SKM-1 treated with dmso at 0.1 percent for 144 hours (cell line): ENCODE results near the gene KCTD11.
"Not testable (repeated sequence)": the region's sequence is repeated elsewhere in the genome, so short reads cannot be mapped to it uniquely, and the experiment has no call there.

Experiments
- DNase-seq: peaks from one replicate; lab custom pipeline; 2025; ENCODE audit not compliant: unreplicated experiment; lab: John Stamatoyannopoulos, UW

KCTD11 gene

DNA sequence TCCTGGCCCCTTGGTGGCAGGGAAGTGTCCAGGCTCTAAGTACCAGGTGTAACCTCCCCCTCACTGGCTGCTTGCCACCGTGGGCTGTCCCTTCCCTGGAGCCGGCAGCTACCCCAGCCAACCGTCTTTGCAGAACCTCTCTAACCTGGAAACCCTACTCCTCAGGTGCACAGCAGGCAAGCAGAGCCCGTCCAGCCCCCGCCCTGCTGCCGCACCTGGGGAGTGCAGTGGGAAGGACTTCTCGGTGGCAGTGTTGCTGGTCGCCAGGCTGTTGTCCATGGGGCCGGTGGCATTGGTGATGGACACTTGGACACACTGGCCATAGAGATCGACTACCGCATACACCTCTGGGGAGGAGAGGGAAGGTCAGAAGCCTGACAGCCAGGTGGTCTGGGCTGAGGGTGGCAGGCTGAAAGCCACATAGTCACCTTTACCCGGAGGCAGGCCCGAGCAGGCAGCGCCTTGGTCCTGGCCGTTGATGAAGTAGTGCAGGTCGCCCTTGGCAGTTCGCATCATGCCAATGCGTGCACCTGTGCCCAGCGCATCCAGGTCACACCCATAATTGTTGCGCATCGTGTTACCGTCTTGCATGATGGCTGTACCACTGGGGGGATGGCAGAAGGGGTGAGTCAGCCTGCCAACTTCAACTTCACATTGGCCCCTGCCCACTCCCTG, 29.3 kb upstream of the KCTD11 start:
- DNase-seq = no peak

DNA sequence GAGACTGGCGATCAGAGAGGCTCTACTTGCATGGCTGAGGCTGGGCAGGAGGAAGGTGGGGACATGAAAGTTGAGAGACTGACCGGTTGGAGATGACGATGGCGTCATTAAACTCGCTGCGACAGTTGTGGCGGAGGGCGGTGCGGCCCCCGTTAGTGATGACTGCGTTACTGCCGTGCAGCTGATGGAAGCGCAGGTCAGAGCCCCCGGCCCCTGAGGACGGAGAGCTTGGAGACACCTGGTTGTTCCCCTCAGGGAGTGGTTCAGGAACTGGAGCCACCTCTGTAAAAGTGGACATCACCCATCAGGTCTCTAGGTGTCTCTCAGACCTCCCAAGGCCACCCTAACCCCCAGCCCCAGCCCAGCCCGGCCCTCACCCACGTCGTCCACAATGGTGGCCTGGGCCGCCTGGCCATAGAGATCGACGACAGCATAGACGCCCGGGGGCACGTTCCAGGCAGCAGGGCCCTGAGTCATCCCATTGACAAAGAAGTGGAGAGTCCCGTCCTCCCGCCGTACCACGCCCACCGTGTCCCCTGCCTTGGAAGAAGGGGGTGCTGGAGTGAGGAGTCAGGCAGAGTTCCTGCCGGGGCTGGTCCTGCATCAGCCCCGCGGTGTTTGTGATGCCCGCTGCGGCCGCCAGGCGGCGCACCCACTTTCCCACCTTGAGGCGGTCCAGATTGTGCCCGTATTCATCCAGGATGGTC, 28.1 kb upstream of the KCTD11 start:
- DNase-seq = no peak

DNA sequence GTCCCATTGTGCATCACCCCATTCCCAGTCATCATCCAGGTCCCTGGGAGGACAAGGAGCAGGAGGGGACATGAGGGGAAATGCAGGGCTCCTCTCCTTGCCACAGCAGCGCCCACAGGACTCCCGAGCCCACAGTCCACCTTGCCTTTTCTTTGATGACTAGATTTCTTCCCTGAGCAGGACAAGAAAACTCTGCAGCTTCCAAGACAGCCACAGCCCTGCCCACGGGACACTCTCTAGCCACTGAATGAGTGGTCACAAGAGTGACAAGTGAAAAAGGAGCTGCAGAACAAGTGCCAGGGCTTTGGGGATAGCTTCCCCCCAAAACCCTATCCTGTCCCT, 27.6 kb upstream of the KCTD11 start:
- no peak for DNase-seq

DNA sequence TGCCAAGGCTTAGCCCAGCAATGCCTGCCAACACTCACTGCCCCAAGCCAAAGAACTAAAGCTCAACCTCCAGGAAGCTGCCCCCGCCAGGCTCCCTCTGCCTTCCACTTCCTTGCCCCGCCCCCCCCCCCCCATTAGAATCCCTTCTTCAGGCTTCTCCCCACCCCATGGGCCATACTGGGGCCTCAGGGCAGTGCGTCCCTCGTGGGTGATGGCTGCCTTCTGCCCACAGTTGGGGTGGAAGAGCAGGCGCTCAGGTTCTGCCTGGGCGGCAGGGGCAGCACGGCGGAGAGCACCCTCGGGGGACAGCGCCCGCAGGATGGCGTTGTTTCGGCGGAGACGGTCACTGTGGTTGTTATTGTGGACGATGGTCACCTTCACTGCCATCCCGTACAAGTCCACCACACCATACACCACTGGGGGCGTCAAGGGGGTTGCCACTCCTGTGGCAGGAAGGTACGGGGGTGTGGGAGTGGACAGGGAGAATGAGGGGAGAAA, 26.9 kb upstream of the KCTD11 start:
- DNase-seq = no peak

DNA sequence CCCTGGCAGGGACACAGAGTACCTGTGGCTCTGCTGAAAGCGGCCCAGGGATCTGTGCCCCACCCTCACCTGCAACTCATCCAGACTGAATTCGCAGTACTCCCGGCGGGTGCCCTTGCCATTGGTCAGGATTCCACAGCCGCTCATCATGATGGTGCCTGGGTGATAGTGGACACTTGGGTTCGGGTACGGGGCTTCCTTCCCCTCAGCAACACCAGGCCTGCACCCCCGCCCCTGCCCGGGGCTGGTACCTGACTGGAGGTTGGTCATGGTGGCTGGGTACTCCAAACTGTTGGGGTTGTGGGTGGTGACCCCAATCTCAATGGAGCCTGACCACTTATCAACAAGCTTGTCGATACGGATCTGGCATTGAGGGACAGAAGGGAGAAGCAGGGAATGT, 25.8 kb upstream of the KCTD11 start:
- DNase-seq = no peak

DNA sequence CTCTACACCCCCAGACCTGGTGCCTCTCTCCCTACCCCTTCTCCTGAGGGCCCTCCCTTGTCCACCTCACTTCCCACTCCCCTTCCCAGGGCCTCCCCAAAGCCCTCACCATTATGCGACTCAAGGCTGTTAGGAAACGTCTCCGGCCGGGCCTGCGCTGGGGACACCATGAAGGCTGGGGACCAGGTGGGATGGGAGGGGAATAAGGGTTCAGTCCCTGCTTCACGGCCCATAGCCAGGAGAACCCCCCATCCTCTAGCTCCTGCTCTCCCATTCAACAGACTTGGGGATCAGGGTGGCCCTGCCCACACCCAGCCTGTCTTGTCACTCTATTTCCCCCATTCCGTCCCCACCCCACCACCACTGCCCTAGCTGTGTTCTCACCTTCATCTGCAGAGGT, 24.9 kb upstream of the KCTD11 start:
- no peak for DNase-seq

DNA sequence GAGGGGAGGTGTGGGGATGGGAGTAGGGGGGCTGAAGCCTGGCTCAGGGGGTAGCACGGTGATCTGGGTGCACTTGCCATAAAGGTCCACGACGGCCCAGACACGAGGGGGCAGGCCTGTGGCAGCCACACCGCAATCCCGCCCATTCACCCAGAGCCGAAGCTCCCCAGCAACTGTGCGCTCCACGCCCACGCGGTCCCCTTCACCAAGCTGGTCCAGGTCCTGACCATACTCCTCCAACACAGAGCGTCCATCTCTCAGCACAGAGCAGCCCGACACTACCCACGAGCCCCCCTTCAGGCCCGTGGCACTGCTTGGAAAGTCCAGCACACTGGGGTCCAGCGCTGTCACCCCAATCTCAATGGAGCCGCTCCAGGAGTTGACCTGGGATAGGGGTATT, 24.5 kb upstream of the KCTD11 start:
- DNase-seq = no peak

DNA sequence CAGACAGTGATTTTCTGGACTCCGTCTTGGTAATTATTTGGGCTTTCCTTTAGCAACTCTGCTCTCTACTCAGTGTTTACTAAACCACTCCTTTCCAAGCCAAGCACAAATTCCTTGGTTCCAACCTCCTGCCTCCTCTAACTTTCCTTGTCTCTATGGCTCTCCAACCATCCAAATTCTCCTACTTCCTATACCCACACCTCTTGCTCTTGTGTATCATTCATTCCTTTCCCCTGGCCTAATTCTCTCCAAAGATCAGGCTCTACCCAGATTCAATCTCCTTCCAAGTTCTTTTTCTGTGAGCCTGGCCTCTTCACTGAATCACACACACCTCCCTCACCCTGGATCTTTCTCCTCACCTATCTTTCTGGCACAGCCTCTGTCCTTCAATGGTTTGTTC, 24.0 kb upstream of the KCTD11 start:
- DNase-seq = no peak

DNA sequence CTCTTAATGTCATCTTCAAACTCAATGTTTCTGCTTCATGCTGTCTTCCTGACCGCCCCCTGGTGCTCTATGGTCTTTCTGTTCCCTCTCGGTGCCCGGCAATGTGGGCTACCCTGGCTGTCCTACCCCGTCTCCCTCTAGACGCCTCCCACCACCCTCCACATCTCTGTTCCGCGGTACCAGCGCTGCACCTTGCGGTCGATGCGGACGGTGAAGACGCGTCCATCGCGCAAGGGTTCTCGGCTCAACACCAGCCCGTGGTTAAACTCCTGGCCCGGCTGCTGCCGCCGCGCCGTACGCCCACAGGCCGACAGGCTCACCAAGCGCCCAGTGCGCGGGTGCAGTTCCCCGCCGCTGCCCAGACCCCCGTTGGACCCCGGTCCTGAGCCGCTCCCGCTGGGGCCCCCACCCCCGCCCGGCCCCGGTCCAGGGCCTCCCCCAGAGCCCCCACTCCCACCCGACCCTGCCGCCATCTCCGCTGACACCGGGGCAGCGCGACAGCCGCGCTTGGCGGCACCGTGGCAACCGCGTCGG, 23.1 kb upstream of the KCTD11 start, which contains the start of gene NEURL4:
TSS of gene NEURL4 (minus strand) at position 496 of the 534 bp plus-strand sequence. CDS start at position 473, 23 bp downstream.
- DNase-seq = no peak

DNA sequence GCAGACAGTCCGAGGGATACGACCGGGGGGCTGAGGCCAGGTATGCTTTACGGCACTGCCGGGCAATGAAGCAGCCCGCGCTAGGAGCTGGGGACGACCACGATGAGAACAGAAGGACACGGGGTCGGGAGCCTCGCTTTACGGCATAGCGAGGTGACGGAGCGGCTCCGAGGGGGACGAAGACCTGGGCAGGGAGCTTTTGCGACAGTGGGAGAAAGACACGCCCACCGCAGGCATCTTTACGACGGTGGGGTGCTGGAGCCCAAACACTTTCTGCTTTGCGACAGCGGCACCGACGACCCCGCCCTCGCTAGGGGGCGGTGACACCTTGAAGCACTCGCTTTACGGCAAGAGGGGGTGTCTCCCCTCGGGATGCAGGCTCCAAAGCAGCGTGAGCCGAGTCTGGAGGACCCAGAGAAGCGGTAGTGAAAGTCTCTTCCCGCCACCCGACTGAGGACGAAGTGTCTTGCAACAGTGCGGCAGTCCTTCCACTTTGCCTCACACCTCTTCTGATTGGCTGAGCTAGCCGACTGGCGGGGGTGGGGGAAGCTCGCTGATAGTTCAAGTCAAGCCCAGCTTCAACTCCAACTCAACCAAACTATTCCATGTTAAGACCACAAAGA, 22.5 kb upstream of the KCTD11 start:
- peak; percentile 82 for DNase-seq

DNA sequence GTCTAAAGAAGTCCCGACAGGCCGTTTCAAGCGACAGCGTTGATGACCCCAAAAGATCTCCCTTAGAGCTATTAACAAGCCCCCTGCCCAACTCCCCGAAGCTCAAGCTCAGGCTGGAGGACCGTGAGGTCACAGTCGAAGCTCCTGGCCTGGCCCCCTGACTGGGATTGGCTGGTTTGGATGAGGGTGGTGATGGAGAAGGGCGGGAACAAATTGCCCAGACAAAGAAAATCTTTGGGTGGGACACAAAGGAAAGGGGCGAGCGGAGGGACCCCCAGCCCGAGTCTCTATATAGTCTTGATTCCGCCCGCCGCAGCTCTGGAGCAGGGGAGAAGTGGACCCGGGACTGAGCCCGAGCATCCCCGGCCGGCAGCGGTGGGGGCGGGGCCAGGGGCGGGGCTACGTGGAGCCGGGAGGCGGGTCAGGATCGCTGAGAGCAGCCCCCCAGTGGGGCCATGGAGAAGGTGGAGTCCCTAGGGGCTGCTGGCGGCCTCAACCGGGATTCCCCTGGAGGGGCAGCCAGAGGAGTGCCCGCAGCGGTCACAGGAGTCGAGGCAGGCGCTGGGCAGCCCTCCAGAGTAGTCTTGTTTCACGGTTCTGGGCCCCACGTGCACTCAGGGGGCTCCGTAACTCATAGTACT, 21.8 kb upstream of the KCTD11 start:
- DNase-seq = no peak

DNA sequence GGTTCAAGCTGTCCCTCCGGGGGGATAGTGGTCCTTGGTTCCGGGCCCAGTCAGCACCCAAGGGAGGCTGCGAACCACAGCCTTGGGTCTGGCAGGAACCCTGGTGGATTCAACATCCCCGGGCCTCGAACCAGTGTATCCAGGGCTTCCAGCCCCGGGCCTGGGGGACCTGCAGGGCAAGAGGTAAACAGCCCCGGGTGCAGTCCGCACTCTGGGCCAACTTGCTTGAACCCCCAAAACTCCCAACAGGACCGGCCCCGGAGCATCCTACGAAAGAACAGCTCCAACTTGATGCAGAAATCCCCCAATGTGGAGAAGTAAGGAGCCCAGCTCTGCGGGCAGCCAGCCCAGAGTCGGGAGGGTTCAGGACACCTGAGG, 21.3 kb upstream of the KCTD11 start:
- no peak for DNase-seq

DNA sequence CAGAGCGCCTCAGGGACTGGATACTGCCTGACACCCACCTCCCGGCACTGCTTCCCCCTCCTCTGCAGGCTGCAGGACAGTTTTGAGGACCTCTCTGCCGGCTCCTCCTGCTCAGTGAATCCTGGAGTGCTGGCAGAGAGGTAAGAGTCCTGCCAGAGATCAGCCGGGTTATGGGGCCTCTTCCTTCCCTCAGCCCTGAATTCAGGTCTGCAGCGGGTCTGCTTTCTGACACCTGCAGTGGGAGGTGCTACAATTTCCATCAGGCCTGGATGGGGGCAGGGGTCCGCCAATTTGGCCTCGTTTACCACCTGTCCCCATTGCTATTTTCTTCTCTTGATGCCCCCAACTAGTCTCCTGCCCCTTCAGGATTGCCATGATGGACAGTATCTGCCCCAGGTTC, 19.9 kb upstream of the KCTD11 start:
- DNase-seq = no peak

DNA sequence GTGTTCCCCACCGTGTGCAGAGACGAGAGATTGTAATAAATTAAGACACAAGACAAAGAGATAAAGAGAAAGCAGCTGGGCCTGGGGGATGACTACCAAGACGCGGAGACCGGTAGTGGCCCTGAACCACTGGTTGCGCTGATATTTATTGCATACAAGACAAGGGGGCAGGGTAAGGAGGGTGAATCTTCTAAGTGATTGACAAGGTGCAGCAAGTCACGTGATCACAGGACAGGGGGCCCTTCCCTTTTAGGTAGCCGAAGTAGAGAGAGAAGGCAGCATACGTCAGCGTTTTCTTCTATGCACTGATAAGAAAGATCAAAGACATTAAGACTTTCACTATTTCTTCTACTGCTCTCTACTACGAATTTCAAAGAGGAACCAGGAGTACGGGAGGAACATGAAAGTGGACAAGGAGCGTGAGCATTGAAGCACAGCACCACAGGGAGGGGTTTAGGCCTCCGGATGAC, 19.3 kb upstream of the KCTD11 start:
- DNase-seq = not testable (repeated sequence)

DNA sequence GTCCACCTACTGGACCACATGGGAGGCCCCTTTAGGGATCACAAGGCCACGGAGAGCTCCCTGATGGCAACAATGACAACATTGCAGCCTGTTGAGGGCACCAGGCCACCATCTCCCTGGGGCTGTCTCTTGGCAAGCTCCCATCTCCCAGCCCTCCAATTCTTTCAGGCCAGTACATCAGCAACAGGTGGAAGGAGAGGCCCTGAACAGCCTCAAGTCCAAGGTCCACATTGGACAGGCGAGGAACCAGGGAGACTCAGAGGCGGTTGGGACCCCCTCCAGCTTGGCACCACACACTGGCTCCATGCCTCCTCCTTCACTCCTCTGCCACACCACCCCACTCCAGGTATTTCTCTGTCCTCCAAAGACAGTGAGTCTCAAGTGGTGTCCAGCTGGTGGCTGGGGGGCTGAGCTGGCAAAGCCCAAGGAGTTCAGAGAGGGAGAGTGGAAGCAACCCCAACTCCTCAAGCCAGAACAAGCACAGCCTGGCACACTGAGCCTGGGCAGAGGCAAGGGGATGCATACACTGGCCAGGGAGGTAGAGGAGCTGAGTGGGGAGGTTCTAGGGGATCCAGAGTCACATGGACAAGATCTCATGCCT, 16.9 kb upstream of the KCTD11 start:
- DNase-seq = no peak

DNA sequence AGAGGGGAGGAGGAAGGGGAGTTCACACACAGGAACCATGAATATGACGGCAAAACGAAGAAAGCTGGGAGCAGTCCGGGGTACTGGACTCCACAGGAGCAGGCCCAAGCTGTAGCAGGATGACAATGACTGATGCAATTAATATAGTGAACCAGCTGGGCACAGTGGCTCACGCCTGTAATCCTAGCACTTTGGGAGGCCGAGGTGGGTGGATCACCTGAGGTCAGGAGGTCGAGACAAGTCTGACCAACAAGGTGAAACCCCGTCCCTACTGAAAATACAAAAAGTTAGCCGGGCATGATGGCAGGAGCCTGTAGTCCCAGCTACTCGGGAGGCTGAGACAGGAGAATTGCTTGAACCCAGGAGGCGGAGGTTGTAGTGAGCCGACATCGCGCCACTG, 16.2 kb upstream of the KCTD11 start:
- DNase-seq = not testable (repeated sequence)

DNA sequence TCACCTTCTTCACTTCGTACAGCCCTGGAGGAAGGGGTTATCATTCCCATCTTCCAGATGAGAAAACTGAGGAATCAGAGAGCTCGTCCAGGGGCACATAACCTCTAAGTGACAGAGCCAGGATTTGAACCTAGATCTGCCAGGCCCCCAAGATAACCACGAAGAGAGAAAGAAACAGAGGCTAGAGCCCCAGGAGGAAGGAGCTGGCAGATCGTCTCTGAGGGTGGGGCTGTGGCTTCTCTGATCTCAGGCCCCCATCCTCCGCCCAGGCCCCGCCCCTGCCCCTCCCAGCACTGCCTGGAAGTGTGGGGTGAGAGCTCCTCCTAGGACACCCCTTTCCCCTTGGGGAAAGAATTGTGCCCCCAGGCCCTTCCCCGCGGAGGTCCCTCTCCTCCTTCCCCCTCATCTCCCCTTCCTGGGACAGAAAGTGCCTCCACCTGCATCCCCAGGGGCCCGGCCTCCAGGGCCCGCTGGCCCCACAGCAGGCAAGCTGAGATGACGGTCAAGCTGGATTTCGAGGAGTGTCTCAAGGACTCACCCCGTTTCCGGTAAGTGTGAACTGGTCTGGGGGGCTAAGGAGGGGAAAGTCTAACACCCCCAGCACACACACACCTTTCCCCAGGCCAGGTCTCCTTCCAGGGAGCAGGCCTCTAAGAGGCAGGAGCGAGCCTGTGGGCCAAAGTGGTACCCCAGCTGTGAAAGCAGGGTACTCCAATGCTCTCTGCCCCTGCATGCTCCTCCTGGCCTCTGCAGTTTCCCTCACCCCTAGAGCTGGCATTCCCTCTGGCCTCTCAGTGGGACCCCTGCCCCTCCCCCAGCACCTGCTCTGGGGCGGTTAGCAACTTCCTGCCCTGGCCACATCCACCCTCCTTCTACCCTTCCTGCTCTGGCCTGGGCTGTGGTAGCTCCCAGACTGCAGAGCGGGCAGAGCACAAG, 15.5 kb upstream of the KCTD11 start, which contains the start of gene ACAP1:
TSS of gene ACAP1 (plus strand) at position 290 of the 936 bp plus-strand sequence. CDS start at position 496, 206 bp downstream.
- DNase-seq = peak; percentile 32

DNA sequence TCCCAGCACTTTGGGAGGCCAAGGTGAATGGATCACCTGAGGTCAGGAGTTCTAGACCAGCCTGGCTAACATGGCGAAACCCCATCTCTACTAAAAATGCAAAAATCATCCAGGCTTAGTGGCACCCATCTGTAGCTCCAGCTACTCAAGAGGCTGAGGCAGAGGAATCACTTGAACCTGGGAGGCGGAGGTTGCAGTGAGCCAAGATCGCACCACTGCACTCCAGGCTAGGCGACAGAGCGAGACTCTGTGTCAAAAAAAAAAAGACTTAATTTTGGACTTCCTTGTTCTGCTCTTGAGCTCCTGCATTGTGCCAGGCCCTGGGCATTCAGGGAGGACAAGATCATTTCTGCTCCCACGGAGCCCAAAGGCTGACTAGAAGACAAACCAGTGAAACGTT, 14.4 kb upstream of the KCTD11 start:
- DNase-seq = not testable (repeated sequence)

DNA sequence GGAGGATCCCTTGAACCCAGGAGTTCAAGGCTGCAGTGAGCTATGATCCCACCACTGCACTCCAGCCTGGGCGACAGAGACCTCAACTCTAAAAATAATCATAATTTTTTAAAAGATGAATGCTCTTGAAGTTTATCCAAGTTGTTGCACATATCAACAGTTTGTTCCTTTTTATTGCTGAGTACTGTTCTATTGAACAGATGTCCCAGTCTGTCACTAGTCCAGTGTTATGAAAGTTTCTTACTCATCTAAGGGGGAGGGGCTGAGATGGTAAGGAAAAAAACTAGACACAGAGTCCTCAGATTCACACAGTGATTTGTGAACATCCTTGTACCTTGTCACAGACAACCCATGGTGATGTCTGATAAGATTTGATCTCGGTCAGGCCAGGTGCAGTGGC, 11.8 kb upstream of the KCTD11 start:
- DNase-seq = no peak

DNA sequence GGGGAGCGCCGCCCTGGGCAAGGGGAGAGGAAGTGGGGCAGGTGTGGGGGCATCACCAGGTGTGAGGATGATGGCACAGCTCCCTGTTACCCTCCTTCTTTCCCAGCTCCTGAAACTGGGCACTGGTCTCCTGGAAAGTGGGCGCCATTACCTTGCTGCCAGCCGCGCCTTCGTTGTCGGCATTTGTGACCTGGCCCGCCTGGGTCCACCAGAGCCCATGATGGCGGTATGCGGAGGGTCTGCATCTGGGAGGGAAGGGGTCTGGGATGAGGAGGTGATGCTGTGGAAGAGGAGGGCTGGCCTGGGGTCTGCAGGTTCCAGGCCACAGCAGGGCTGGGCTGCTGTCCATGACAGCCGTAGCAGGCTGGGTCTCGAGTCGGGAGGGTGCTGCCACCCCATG, 10.1 kb upstream of the KCTD11 start:
- no peak for DNase-seq
